WI38 (cell line): ENCODE data around the gene ACCSL.

ENCODE experiments used
- H3K4me3 ChIP-seq: 2 replicates; pipeline ENCODE4 v1.5.1; 2011; ENCODE audit warnings: low read depth, mild to moderate bottlenecking, control low read depth, low read length
- TF ChIP-seq, protein P1 (sequence below): IDR thresholded peaks from 2 replicates; pipeline ENCODE4 v1.5.1; 2012; ENCODE audit warnings: low read depth, mild to moderate bottlenecking, control low read depth, low read length

The ACCSL gene

DNA sequence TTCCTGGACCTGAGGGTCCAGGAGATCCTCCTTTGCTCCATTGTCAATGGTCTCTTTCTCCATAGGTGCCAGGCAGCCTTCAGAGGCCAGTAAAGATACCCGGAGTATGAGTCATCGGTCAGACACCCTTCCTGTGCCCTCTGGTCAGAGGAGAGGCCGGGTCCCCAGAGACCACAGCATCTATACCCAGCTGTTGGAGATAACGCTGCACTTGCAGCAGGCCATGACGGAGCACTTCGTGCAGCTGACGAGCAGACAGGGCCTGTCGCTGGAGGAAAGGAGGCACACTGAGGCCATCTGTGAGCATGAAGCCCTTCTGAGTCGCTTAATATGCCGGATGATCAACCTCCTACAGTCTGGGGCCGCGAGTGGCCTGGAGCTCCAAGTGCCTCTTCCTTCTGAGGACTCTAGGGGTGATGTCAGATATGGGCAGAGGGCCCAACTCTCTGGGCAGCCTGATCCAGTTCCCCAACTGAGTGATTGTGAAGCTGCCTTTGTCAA lies at the start of gene ACCSL:
Gene ACCSL (plus strand): TSS at position 51 of the 501 bp plus-strand sequence. CDS start 56 bp downstream, at position 107.
- no peak within 1 kb of the TSS for H3K4me3 ChIP-seq
- TF ChIP-seq, protein P1, sequence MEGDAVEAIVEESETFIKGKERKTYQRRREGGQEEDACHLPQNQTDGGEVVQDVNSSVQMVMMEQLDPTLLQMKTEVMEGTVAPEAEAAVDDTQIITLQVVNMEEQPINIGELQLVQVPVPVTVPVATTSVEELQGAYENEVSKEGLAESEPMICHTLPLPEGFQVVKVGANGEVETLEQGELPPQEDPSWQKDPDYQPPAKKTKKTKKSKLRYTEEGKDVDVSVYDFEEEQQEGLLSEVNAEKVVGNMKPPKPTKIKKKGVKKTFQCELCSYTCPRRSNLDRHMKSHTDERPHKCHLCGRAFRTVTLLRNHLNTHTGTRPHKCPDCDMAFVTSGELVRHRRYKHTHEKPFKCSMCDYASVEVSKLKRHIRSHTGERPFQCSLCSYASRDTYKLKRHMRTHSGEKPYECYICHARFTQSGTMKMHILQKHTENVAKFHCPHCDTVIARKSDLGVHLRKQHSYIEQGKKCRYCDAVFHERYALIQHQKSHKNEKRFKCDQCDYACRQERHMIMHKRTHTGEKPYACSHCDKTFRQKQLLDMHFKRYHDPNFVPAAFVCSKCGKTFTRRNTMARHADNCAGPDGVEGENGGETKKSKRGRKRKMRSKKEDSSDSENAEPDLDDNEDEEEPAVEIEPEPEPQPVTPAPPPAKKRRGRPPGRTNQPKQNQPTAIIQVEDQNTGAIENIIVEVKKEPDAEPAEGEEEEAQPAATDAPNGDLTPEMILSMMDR, result no peak

DNA sequence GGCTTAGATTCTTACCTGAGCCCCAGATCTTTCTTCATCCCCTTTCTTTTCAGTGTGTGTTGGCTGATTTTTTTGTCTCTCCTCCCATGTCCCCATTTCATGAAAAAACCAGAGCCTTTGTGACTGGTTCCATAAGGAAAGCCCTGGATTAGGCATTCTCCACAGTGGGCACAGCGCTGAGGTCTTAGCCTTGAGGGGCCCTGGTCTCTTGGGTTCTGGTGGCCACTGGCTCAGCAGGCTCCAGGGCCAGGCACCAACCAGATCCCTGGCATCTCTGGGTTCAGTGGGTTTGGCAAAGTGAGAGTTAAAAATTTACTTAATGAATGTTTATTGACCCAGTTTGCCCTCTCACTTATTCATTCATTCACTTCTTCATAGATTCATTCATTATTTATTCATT lies 49.5 kb upstream of the ACCSL start:
- TF ChIP-seq, protein P1, result no peak
- no peak overlapping the region for H3K4me3 ChIP-seq

DNA sequence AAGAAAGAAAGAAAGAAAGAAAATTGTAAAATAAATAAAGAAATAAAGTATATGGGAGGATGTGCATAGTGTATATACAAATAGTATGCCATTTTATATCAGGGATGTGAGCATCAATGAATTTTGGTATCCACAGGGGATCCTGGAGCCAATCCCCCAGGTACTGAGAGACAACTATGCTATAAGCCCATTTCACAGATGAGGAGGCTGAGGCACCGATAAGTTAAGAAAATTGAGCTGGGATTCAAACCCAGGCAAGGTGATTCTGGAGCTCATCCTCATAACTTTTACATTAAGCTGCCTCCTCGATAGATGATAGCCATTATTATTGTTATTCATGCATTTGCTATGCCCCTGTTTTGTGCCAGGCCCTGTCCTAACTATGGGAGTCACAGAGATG lies 47.0 kb upstream of the ACCSL start:
- H3K4me3 ChIP-seq, result no peak overlapping the region
- TF ChIP-seq, protein P1, result no peak

DNA sequence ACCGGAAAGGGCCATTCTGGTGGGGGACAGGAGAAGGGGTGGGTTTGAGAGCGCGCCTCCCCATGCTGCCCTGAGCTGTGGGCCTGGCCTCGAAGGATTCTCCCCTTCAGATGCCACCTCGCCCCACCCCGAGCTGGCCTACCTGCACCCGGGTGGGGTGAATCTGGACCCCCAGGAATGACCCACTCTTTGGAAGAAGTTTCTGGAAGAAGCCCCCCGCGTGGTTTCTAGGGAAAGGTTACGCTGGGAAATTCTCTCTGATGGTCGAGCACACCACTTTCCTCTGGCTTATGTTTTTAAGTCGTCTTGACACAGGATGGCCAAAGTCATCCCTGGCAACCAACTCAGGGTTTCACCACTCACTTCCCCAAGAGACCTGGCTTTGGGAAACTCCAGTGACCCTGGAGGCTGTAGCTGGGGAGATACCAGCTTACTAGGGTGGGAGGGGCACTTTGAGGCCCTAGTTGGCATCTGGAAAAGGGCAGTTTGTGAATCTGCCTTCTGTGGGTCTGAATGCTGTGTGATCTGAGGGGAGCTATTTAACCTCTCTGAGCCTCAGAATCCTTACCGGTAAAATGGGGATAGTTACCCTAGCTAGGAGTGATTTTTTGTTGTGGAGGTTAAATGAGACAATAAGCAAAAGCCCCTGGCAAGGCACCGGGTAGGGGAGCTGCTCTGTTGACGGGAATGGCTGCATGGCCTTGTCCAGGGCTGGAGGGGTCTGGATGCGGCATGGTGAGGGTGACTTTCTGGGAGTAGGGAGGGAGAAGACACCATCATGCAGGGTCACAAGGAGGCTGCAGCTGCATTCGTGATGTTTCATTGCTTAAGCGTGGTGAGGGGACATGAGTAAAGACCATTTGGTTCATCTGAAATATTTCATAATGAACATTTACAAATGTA lies 45.3 kb upstream of the ACCSL start:
- H3K4me3 ChIP-seq, result no peak overlapping the region
- TF ChIP-seq, protein P1, result no peak

DNA sequence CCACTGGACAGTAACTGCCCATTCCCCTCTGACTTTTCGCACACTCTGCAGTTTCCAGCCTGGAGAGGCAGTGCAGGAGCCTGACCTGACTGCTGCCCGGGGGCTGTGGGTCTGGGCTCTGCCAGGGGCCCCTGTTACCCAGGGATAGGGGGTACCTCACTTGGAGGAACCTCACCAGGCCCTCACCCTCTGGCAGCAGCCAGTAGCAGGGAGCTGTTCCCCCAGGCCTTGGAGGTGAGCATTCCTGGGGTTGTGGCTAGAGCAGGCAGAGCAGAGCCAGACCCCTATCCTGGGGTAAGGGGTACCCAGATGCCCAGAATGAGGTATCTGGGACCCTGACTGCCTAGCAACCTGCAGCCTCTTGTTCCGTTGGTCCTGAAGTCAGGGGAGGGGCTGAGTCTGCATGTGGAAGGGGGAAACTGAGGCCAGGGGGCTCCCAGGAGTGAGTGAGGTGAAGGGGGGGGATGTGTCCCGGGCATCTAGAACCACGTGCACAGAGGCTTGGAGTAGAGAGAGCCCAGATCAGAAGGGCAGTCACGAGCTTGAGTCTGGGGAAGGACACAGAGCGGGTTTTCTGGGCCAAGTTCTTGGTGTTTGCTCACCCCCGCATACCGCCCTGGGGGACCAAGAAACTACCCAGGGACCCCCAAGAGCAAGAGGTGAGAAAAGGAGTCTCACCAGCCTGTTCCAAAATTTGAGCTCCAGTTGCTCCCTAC lies 43.9 kb upstream of the ACCSL start:
- TF ChIP-seq, protein P1, result no peak
- no peak overlapping the region for H3K4me3 ChIP-seq

DNA sequence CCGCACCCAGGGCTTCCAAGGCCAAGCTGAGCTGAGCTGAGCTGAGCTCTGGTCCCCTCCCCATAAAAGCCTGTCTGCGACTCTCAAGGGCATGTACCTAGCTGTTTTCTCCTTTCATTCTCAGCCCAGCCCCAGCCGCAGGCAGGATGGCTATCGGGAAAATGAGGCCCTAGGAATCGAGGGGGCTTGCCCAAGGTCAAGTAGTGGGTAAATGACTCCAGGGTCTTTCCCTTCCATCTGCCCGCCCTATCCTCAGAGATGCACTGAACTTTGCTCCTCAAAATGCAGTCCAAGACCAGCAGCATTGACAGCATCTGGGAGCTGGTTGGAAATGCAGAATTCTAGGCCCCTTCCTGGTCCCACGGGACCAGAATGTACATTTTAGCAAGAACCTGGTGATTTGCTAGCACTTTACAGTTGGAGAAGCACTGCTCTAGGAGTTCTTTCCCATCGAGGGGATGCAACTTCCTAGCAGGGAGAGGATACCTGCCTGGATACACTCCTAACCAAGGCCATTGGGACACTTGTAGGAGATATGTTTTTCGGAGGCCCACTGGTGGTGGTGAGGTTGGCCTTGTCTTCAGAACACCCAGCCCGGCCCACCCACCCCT lies 43.2 kb upstream of the ACCSL start:
- no peak overlapping the region for H3K4me3 ChIP-seq
- TF ChIP-seq, protein P1, result no peak
